ENCODE data around the gene PODNL1.

Gene PODNL1

GRCh38 chr19:13902993-13903555, 35.1 kb downstream of the PODNL1 start:
- H3K4me3 ChIP-seq: no peak overlapping the region
- no peak for TF ChIP-seq CTCF (IDR thresholded peaks at IDR 0.05)
- DNase-seq (ENCODE audit: low spot score): no peak

GRCh38 chr19:13899912-13900584, 38.2 kb downstream of the PODNL1 start:
- no peak overlapping the region for H3K4me3 ChIP-seq
- no peak for DNase-seq (ENCODE audit: low spot score)
- TF ChIP-seq CTCF (IDR thresholded peaks at IDR 0.05): no peak
- no peak overlapping the region for H3K27ac ChIP-seq

More at GRCh38 chr19:13902993-13903555, 35.1 kb downstream of the PODNL1 start:
- no peak overlapping the region for H3K27ac ChIP-seq

- H3K27ac ChIP-seq: no peak overlapping the region
- no peak overlapping the region for H3K4me3 ChIP-seq
- no peak for DNase-seq (ENCODE audit: low spot score)
- TF ChIP-seq CTCF (IDR thresholded peaks at IDR 0.05): no peak
Measured at GRCh38 chr19:13899393-13899792, 38.8 kb downstream of the PODNL1 start.

GRCh38 chr19:13896227-13896626, 42.0 kb downstream of the PODNL1 start:
- TF ChIP-seq CTCF (IDR thresholded peaks at IDR 0.05): no peak
- Histone ChIP-seq H3K4me3 (no peak overlapping the region), H3K27ac (no peak overlapping the region)
- no peak for DNase-seq (ENCODE audit: low spot score)

GRCh38 chr19:13894552-13894951, 43.7 kb downstream of the PODNL1 start:
- DNase-seq (ENCODE audit: low spot score): no peak
- H3K27ac ChIP-seq: no peak overlapping the region
- no peak overlapping the region for H3K4me3 ChIP-seq
- no peak for TF ChIP-seq CTCF (IDR thresholded peaks at IDR 0.05)

GRCh38 chr19:13892870-13893269, 45.3 kb downstream of the PODNL1 start:
- H3K4me3 ChIP-seq: no peak overlapping the region
- H3K27ac ChIP-seq: no peak overlapping the region
- DNase-seq (ENCODE audit: low spot score): no peak
- no peak for TF ChIP-seq CTCF (IDR thresholded peaks at IDR 0.05)

GRCh38 chr19:13890136-13890535, 48.1 kb downstream of the PODNL1 start:
- Histone ChIP-seq H3K27ac (no peak overlapping the region), H3K4me3 (no peak overlapping the region)
- no peak for DNase-seq (ENCODE audit: low spot score)
- TF ChIP-seq CTCF (IDR thresholded peaks at IDR 0.05): no peak
